TTC549 (cell line): ENCODE data around the gene GLIS1.

Source experiments
- FAIRE-seq: peaks from 2 replicates; lab custom pipeline; 2012; peaks lifted over from hg19 to GRCh38; lab: Jason Lieb, UNC

Gene GLIS1

DNA sequence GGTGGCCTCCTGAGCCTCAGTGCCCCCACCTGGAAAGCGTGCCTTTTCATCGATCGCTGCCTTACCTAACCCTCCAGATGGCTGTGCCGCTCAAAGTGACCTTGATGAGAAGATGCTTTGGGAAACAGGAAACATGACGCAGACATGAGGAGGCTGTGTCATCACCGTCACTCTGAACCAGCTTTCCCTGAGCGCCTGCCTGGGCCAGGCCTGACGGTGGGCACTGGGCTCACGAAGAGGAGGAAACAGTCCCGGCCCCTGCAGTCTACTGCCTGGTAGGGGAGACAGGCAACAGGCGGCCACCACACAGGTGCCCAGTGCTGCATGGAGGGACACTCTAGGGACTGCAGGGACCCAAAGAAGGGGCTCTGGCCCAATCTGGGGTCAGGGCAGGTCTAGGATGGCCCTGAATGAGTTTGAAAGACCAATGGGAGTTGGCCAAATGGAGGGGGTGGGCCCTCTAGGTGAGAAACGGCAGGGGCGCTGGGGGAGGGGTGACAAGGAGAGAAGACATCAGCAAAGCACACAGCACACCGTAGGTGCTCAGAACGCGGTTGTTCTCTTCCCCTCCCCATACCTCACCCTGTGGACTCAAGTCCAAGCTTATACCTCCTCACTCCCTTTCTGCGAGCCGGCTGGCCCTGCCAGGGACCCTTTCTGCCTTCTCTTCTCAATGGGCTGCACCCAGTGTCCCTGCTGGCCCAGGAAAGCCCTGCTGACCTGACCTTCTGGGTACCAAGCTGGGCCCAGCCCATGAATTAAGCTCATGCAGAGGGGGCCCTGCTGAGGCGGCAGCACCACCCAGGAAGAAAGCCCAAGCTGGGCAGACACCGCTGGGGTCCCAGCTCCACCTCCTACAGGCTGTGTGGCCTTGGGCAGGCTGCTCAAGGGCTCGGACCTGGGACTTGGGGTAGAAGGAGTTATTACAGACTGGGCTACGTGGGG is 44.9 kb downstream of the GLIS1 start:
- no peak for FAIRE-seq

DNA sequence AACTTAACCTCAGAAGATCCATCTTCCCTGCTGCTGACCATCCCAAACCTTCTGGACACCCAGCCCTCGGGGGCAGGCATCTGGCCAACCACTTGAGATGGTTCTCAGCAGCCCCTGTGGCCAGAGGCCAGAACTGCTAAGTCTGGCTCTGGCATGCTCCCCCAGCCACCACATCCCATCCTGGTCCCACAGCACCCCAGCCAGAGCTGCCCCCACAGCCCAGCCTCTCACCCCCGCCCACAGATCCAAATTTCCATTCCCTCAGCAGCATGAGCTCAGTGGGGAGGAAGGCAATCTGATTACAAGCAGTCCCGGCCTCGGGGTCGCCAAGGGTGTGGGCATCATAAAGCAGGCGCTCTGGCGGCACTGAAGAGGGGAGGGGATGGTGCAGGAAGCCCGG is 45.6 kb downstream of the GLIS1 start:
- FAIRE-seq, result no peak

DNA sequence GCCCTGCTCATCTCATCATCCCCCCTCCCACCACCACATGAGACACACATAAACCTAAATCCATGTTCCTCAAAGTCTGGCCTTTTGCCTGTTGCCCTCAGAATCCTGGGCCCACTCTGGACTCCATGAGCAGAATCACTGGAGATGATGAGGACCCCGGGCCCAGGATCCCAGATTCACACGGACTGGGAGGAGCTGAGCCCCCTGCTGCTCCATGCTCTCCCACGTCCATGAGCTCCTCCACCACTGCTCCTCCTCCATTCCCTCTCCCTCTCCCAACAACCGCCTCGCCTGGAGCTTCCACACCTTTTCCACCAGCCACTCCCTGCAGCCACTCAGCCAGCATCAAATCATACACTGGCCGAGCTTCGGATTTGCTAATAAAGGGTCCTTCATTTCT is 47.6 kb downstream of the GLIS1 start:
- no peak for FAIRE-seq

DNA sequence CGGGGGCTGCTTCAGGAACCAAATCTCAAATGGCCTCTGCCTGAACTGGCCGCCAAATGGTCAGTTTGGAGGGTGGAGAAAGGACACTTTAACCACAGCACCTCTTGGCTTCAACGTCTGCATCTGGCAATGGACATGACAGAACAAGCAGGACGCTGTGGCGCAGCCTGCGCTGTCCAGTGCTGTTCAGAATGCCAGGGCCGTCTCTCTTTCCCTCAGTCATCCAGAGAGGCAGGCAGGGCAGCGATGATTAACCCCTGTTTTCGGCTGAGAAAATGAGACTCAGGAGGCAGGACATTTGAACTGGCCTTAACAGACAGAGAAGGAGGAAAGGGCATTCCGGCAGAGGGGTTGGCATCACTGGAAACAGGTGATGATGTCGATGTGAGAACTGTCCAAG is 48.6 kb downstream of the GLIS1 start:
- FAIRE-seq, result no peak

DNA sequence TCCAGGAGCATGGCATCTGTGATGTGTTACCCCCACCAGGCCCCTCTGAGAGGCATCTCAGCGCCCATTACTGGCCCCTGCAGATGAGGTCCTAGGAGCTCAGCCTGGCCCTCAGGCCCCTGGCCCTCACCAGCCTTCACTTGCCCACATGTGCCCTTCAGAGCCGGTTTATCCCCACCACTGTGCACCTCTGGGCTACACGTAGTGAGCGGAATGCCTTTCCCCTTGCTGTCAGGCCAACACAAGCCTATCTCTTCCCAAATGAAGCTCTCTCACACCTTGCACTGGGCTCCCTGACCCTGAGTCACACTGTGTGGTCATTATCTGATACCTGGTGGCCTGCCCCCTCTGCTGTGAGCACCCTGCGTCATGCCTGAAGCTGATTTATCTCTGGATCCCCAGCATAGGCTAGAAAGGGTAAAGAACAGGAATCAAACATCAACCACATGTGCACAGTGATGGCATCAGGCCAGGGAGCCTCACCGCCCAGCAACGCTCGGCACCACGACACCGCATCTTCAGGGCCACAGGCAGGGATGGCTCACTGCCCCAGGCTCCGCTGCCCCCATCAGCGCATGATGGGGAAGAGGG is 49.1 kb downstream of the GLIS1 start:
- no peak for FAIRE-seq

DNA sequence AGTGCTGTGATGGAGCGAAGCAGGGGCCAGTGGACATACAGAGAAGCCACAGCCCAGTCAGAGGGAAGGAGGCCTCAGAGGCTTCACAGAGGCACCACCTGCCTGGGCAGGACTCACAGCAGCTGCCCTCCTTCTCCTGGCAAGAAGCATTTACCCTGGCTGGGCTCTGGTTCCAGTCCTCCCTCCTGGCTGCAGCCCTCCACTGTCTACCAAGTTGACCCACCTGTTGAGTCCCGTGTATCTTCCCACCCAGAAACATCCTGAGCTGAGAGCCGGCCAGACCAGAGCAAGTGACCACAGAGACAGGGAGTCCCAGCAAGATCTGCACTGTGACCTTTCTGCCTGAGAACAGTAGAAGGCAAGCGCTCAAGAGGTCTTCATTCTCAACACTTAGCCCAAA is 49.7 kb downstream of the GLIS1 start:
- no peak for FAIRE-seq

DNA sequence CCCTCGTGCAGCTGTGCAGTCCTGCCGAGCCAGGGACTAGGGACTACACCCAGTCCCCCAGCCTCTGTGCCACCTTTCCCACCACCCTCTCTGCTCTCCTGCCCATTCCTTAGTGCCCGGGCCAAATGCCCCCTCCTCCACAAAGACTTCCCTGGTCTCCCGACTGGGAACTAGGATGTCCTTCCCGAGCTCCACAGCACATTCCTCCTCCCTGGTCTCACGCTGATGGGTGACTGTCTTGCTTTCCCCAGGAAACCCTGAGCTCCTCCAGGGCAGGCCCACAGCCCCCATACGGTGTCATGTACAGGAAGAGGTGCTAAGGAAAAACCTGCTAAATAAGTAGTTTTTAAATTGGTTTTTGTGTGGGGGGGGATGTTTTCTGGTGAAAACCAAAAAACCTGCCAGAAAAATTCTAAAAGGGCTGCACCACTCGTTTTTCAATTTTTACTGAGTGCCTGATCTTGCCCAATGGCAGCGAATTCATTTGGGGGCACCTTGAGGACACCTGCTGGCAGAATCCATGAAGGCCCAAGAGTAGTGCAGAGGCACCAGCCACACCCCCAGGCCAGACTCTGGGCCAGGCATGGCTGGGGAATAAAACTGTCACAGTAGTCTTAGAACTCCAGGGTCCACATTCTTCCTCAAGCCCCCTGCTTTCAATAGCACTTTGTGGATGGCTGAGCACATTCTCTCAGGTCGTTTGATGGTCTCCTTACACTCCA is 50.4 kb downstream of the GLIS1 start:
- no peak for FAIRE-seq

DNA sequence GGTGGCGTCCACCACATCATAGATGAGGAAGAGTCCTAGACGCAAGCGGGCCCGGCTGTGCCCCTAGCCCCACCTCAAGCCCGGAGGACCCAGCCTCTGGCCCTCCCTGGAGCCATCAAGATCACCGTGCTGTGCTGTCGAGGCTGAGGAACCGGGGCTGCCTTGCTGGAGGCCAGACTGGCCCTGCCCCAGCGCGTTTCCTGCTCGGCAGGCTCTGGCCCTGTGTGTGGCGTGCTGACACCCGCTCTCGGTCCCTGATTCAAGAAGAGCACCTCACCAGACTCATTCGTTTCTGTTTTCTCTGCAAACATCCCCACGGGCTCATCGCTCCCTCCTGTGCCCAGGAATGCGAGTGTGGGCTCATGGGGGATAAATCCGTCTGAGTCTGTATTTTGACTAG is 51.1 kb downstream of the GLIS1 start:
- no peak for FAIRE-seq

DNA sequence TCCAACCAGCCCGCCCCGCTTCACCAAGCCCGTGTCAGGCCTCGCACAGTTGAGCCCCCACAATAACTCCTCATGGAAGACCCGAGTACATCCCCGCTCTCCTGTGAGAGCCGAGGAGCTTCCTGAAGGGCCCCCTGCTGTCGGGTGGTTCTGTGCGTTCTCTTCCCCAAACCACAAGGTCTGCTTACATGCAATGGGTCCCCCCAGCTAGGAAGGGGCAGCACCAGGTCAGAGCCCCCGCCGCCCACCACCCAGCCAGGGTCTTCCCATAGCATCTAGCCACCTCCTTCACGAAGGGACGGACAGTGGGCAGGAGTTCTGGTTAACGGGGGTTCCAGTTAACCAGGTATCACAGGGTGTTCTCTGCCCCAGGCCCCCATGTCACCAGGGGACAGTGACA is 51.5 kb downstream of the GLIS1 start:
- no peak for FAIRE-seq

DNA sequence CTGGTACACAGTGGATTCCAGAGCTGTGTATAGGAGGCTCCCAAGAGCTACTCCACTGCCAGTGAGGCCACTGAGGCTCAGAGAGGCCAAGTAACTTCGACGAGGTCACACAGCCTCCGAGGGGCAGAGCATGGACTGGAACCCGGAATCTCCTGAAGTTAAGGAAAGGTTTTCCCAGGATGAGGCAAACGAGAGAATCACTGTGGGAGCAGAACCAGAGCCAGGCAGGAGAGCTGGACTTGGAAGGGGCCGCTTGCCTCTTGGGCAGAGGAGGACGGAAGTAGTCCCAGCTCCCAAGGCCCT is 52.0 kb downstream of the GLIS1 start:
- FAIRE-seq, result no peak

DNA sequence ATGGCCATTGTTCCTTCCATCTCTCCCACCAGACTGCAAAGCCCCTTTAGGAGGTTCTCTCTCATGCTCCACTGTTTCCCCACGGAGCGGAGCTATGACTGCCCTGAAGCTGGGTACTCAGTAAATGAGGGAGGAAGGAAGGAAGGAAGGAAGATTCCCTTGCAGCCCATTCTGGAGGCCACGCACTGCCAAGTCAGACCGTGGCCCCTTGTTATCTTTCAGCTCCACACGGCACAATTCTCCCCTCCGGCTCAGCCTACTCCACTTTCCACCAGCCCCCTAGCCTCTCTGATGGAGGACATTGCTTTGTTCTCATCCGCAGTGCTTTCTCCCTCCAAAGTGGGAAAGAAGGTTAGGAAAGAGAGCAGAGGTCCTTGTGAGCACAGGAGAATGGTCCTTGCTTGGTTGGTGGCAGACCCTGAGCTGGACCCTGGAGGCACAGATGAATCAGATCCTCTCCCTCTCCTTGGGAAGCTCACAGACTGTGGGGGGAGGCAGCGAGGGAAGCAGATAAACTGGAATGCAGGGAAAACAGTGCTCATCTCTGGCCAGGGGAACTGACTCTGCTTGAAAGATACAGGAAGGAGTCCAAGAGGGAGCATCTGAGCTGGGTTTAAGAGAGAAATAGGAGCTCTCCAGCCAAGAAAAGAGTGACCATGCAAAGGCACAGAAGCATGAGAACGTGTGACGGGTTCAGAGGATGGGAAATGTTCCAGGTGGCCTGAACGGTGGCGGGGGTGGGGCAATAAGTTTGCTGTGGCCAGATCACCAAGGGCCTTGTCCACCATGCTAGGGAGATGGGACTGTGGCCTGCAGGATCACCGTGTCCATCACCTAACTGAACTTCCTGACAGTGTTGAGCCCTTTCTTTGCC is 52.6 kb downstream of the GLIS1 start:
- no peak for FAIRE-seq

DNA sequence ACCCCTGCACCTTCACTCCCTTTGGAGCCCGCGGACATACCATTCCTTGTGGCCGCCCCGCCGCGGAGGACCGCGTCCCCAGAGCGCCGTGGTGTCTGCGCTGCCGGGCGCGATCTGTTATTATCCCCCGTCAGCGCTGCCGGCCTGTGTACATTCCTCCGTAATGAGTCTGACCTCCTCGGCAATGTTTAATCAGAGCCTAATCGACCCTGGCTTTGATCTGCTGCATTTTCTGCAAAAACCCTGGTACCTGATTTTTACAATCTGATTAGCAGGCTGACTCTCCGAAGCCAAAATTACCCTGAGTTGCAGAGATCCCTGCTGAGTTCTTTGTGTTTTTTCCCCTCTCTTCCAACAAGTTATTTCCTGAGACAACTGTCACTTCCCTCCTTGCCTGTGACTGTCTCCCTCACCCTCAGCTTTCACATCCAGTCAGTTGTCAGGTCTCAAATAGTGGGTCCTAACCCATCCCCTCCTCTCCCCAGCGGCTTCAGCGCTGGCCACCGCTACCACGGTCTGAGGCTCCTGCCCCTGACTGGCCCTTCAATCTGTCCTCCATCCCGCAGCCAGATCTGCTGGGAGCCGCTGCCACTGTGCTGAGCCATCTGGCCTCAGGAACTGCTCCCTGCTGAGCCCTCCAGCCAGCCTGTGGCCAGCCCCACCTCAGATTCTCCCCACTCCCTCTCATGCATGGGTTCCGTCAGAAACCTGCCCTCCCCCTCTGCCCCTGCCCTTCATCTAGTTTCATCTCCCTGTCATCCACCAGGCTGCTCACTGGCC is 53.5 kb downstream of the GLIS1 start:
- FAIRE-seq, result no peak

DNA sequence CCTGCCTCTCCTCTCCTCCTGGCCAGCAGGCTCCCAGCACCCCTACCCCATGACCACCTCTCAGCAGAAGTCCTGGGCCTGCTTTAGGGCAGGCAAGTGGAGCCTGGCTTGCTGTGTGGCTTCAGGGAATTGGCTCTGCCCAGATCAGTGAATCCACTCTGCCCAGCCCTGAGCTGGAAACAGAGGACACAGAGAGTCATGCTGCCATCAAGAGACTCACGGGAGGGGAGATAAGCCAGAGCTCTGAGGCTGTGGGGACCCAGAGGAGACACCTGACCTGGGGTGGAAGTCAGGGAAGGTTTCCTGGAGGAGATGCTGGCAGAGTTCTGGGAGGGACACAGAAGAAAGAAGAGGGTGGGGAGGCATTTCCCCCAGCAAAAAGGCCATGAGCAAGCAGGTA is 54.2 kb downstream of the GLIS1 start:
- FAIRE-seq, result no peak

DNA sequence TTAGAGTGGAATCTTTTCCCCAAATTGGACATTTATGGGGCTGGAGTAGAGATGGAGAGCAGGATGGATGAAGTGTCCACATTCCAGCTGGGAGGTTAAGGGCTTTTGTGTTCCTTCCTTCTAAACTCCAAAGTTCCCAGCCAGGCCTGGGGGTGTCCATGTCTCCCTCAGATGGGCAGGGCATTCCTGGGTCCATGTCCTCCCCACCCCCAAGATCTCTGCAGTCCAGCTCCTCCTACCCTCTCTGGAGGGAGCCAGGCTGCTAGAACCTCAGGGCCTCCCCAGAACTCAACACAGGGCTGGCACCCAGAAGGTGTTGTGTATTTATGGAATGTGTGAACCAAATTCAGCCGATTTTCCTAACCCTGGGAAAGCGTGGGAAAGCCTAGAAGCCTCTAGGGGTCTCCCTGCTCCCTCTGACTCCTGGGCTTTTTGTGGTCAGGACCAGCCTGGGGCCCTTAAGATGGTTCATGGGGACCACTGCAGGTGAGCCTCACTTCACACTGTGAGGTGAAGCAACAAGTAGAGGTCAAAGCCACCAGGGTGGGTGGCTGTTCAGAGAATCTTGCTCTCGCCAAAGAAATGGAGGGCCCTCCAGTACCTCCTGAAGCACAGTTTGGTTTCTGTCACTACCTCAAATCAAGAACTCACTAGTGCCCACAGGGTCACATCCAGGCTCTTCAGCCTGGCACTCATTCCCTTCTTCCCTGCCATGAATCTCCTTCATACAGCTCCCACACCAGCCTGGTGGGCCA is 54.8 kb downstream of the GLIS1 start:
- FAIRE-seq, result no peak

DNA sequence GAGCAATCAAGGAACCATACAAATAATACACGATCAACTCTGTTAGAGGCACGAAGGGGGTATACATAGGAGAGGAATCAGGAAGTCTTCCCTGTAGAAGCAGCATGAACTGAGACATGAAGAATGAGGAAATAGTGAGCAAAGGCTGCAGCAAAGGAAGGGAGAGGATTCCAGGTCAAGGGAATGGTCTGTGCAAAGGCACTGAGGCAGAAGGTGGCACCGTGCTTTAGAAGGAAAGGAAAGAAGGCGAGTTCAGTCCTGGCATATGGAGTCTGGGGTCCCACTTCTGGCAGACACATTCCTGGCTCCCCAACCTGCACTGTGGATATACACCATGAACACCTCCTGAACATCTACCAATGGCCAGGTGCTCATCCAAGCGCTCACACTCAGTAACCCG is 56.1 kb downstream of the GLIS1 start:
- FAIRE-seq, result no peak

DNA sequence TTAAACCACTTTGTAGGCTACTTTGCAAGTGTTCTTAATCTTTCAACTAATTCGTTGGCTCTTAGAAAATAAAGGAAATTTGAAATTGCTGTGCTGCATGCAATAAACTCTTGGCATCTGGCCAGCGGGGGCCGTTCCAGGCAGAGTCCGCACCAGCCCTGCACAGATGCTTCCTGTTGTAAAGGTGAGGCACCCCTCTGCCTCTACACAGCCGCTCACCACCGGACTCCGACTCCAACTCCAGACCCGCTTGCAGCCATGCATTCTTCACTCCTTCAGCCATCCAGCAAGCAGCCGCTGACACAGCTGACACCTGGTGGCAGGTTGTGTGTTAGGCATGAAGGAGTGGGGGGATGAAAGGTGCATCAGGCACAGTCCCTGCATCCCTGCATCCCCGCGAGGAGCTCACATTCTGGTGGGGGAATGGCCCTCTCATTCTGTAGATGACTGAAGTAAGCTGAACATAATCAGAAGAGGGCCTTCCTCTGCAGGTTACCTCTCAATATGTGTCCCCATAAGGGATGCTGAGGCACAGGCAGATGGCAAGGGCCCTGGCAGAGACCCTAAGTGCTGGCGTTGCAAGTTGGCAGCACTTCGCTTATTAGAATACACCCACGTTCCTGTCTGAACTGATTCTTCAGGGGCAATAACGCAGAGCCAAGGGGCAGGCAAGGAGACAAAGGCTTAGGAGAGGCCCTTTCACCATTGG is 56.8 kb downstream of the GLIS1 start:
- no peak for FAIRE-seq

DNA sequence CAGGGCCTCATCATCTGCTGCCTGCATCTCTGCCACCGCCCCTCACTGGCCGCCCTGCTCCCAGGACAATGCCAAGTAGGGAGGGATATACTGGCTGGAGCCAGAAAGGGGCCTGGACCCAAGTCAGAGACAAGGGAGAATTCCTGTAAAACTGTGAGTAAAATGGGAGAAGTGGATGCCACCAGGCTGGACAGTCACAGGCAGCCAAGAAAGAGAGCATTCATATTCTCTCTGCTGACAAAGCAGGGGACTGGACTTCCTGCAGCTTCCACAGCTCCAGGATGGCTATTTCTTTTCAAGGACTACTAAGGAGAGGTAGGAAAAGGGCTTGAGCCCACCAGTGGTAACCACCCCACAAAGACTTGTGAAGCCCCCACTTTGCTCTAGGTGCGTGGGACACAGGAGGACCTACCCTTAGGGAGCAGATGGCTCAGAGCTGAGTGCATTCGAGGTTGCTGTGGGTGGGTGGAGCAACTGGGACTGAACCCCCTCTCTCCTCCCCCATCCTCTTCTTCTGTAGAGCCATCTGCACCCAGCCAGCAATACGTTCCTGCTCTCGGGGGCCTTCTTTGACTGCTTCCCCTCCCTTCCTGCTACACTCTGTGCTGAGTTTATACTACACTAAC is 57.5 kb downstream of the GLIS1 start:
- no peak for FAIRE-seq

DNA sequence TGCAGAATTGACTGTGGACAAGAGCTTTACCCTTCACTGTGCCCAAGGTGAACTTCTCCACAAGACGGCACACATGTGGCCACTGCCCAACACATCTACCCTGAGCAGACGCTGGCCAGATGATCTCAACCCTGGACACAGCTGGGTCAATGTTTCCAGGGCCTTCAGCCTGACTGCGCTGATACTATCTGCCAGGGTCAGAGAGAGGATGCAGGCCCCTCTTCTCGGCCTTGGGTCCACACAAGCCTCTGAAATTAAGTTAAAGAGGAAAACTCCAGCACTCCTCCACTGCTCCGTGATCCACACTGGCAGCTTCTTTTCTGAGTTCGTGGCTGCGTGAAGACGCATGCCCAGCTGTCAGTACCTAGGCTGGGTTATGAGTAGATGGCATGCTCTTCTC is 58.1 kb downstream of the GLIS1 start:
- FAIRE-seq, result no peak

DNA sequence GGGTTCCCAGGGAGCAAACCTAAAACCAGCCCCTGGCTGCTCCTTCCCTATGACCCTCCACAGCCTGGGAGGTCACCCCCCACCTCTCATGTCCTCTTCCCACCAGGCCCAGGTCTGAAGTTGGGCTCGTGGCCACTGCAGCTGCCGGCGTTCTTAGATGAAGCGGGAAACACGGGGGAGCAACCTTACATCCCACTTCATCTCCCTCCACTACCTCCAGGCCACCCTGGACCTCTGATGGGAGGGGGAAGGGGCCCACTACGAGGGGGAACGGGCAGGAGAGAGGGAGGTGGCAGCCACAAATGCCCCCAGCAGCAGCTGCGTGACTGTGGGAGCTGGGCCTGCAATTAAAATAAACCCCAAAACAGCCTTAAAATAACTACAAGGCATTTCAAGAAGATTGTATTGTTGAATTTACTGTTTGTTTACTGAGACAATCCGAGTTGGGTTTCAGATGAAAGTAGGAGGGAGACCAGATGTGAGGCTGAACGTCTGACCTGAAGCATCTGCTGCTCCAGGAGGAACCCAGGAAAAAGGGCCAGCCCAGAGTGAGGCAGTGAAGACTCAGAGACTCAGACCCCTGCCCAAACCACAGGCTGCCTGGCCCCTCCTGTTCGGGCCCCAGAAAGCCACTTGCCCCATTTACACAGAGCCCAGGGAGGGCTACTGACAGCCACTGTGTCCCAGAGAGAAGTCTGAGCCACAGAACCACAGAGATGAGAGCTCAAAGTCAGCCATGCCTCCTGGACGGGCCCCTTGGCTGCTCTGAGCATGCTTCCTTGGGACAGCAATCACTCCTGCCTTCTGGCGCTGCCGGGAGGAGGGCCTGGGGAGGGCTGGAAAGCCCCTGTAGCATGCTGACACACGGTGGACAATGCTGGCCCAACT is 59.8 kb downstream of the GLIS1 start:
- no peak for FAIRE-seq
